Adrenal gland (tissue), 5 donors: ENCODE data around the gene OIT3.

Experiments used
- POLR2A ChIP-seq, 2 donors: fragments of 450-650 bp; IDR thresholded peaks; one replicate each; pipeline ENCODE4 v1.6.1; 2017; ENCODE audit warnings: antibody characterized with exemption in 2 of 2, mild to moderate bottlenecking in 2 of 2, moderate library complexity in 1 of 2
- TF ChIP-seq, protein P1 (sequence below), 6 experiments: fragments of 450-650 bp in 4 of 6; fragments of 200-600 bp in 2 of 6; sonication (generic) in 1 of 6; IDR thresholded peaks; 1 replicate in 5 of 6; 2 replicates in 1 of 6; pipeline versions ENCODE4 v1.5.1 to v1.8.0; 2016 to 2021; ENCODE audit warnings: antibody characterized with exemption in 6 of 6, mild to moderate bottlenecking in 2 of 6, moderate library complexity in 1 of 6
- donor health status: DM: no; HTN: no; CAD: no.

DNA sequence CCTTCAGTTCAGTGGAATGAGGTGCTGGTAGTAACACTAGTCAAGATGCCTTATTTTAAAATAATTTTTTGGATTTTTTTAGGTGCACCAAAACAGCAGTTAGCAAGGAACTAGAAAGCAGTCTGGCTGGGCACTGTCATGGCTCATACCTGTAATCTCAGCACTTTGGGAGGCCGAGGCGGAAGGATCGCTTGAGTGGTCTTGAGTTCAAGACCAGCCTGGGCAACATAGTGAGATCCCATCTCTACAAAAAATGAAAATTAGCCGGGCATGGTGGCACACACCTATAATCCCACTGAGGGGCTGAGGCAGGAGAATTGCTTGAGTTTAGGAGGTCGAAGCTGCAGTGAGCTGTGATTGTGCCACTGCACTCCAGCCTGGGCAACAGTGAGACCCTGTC lies 35.3 kb downstream of the OIT3 start:
- TF ChIP-seq, protein P1, sequence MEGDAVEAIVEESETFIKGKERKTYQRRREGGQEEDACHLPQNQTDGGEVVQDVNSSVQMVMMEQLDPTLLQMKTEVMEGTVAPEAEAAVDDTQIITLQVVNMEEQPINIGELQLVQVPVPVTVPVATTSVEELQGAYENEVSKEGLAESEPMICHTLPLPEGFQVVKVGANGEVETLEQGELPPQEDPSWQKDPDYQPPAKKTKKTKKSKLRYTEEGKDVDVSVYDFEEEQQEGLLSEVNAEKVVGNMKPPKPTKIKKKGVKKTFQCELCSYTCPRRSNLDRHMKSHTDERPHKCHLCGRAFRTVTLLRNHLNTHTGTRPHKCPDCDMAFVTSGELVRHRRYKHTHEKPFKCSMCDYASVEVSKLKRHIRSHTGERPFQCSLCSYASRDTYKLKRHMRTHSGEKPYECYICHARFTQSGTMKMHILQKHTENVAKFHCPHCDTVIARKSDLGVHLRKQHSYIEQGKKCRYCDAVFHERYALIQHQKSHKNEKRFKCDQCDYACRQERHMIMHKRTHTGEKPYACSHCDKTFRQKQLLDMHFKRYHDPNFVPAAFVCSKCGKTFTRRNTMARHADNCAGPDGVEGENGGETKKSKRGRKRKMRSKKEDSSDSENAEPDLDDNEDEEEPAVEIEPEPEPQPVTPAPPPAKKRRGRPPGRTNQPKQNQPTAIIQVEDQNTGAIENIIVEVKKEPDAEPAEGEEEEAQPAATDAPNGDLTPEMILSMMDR (IDR thresholded peaks at IDR 0.05): no peak
- TF ChIP-seq POLR2A (IDR thresholded peaks at IDR 0.05): no peak
